CD14-positive monocyte (primary cell): Measurements from ENCODE around the gene MCFD2. TPM values are rescaled to one million over a fixed set of nuclear protein-coding genes. Genes with fewer than 3 reads are reported as not detected.

Source experiments
- DNase-seq, 3 donors: peaks; one replicate each; pipeline ENCODE4 v3.0.0-alpha.2; 2011 to 2022
- H2AFZ ChIP-seq: 2 replicates; pipeline ENCODE4 v1.6.0; 2012; ENCODE audit warnings: mild to moderate bottlenecking, low read depth, low read length, inconsistent platforms; ENCODE audit not compliant: insufficient read depth, poor library complexity, severe bottlenecking
- H3K27ac ChIP-seq, 2 donors: 1 replicate in 1 of 2; 2 replicates in 1 of 2; pipeline ENCODE4 v1.5.1; 2012 to 2013; ENCODE audit warnings: low read length in 2 of 2, control low read depth in 1 of 2, inconsistent platforms in 1 of 2, low read depth in 1 of 2, mild to moderate bottlenecking in 1 of 2
- H3K27me3 ChIP-seq, 2 donors: one replicate each; pipeline versions ENCODE4 v1.6.0 to v1.6.1; 2011 to 2013; ENCODE audit warnings: low read length in 2 of 2; ENCODE audit not compliant: control insufficient read depth in 2 of 2, insufficient read depth in 2 of 2
- H3K36me3 ChIP-seq, 2 donors: replicated peaks in 1 of 2; 1 replicate in 1 of 2; 2 replicates in 1 of 2; pipeline versions ENCODE4 v1.5.1 to v1.6.1; 2012 to 2013; ENCODE audit warnings: low read length in 2 of 2, control low read depth in 1 of 2, inconsistent platforms in 1 of 2, mild to moderate bottlenecking in 1 of 2; ENCODE audit not compliant: insufficient read depth in 2 of 2, control insufficient read depth in 1 of 2
- H3K4me1 ChIP-seq, 2 donors: 1 replicate in 1 of 2; 2 replicates in 1 of 2; pipeline versions ENCODE4 v1.5.1 to v1.6.1; 2012 to 2013; ENCODE audit warnings: low read length in 2 of 2, control low read depth in 1 of 2, inconsistent platforms in 1 of 2, mild to moderate bottlenecking in 1 of 2, moderate library complexity in 1 of 2; ENCODE audit not compliant: insufficient read depth in 2 of 2, control insufficient read depth in 1 of 2
- H3K4me2 ChIP-seq: replicated peaks from 2 replicates; pipeline ENCODE3; 2012; ENCODE audit warnings: low read length, moderate library complexity, mild to moderate bottlenecking; ENCODE audit not compliant: poor library complexity, severe bottlenecking; ENCODE audit errors: extremely low read depth
- H3K4me3 ChIP-seq, 3 experiments: fragments of 200-600 bp in 1 of 3; sonication (generic) in 1 of 3; replicated peaks in 1 of 3; 1 replicate in 2 of 3; 2 replicates in 1 of 3; pipeline ENCODE4 v1.5.1; 2011 to 2013; ENCODE audit warnings: low read length in 3 of 3, mild to moderate bottlenecking in 3 of 3, control low read depth in 2 of 3, low read depth in 2 of 3, inconsistent platforms in 1 of 3, moderate library complexity in 1 of 3
- H3K79me2 ChIP-seq: 2 replicates; pipeline ENCODE4 v1.6.0; 2012; ENCODE audit warnings: mild to moderate bottlenecking, control low read depth, inconsistent platforms, low read length, moderate library complexity; ENCODE audit not compliant: insufficient read depth
- H3K9ac ChIP-seq: 2 replicates; pipeline ENCODE4 v1.6.0; 2017; ENCODE audit warnings: low read length, mild to moderate bottlenecking; ENCODE audit not compliant: insufficient read depth, poor library complexity, severe bottlenecking
- H3K9me3 ChIP-seq, 2 donors: replicated peaks in 1 of 2; 1 replicate in 1 of 2; 2 replicates in 1 of 2; pipeline versions ENCODE4 v1.5.1 to v1.6.1; 2012 to 2013; ENCODE audit warnings: low read length in 2 of 2, control low read depth in 1 of 2; ENCODE audit not compliant: control insufficient read depth in 1 of 2, insufficient read depth in 1 of 2
- H4K20me1 ChIP-seq: 2 replicates; pipeline ENCODE4 v1.6.0; 2012; ENCODE audit warnings: mild to moderate bottlenecking, low read length, control low read depth, moderate library complexity; ENCODE audit not compliant: insufficient read depth
- H3K27ac Mint-ChIP-seq, 7 donors: one replicate each; pipeline ENCODE4 v1.8.0; 2020; ENCODE audit warnings: mild to moderate bottlenecking in 7 of 7, mixed read lengths in 7 of 7, moderate library complexity in 6 of 7, inconsistent platforms in 2 of 7
- H3K27me3 Mint-ChIP-seq, 3 donors: one replicate each; pipeline ENCODE4 v1.8.0; 2021 to 2022; ENCODE audit warnings: low read depth in 3 of 3, mild to moderate bottlenecking in 3 of 3, mixed read lengths in 3 of 3, moderate library complexity in 3 of 3, inconsistent platforms in 1 of 3
- H3K36me3 Mint-ChIP-seq, 2 donors: one replicate each; pipeline ENCODE4 v1.8.0; 2020; ENCODE audit warnings: mixed read lengths in 2 of 2, inconsistent platforms in 1 of 2, mild to moderate bottlenecking in 1 of 2
- H3K4me1 Mint-ChIP-seq: one replicate; pipeline ENCODE4 v1.8.0; 2020; ENCODE audit warnings: mild to moderate bottlenecking, mixed read lengths
- H3K4me3 Mint-ChIP-seq, 2 donors: one replicate each; pipeline ENCODE4 v1.8.0; 2020; ENCODE audit warnings: mild to moderate bottlenecking in 2 of 2, mixed read lengths in 2 of 2, moderate library complexity in 1 of 2
- H3K9me3 Mint-ChIP-seq, 7 donors: one replicate each; pipeline ENCODE4 v1.8.0; 2020 to 2022; ENCODE audit warnings: mixed read lengths in 7 of 7, mild to moderate bottlenecking in 6 of 7, moderate library complexity in 6 of 7, inconsistent platforms in 2 of 7
- CTCF ChIP-seq: fragments of 200-600 bp; IDR thresholded peaks from one replicate; pipeline ENCODE4 v1.8.0; 2022; ENCODE audit warnings: antibody characterized with exemption, mild to moderate bottlenecking
- WGBS: methylation state at CpG from one replicate; pipeline ENCODE4 v1.1.5; 2013; ENCODE audit warnings: missing lambda C conversion rate; ENCODE audit not compliant: insufficient coverage; 5-methylcytosine and 5-hydroxymethylcytosine counted together
- intact Hi-C, 2 donors: fragments of 100-400 bp; cut with micrococcal nuclease; formaldehyde crosslinking; loops; one replicate each; pipeline versions ENCODE4 v1.15.0 to v1.15.1; 2023
- polyA plus RNA-seq, 3 donors: library from polyadenylated mRNA; depleted of rRNA in 1 of 3; unstranded in 2 of 3; stranded (reverse) in 1 of 3; fragments of 300-500 nt in 2 of 3; fragments of >200 nt in 1 of 3; fragmentation: Illumina TruSeq in 2 of 3; gene quantifications; 1 replicate in 2 of 3; 2 replicates in 1 of 3; pipeline ENCODE4 v1.2.3, GENCODE V29; 2012 to 2021

The MCFD2 gene
- polyA plus RNA-seq, 3 donors, result 23.8 to 38.5 (median 33.6) TPM

GRCh38 chr2:46857871-46858701 lies 57.5 kb downstream of the MCFD2 start:
- DNase-seq, result no peak
- Mint-ChIP-seq H3K4me3 (no peak overlapping the region), H3K36me3 (no peaks in the 10 kb centered on the region), H3K27ac (no peak overlapping the region), H3K9me3 (peaks cover 0 to 5% (median 3%) of the 10 kb centered on the region in 7 donors), H3K27me3 (peaks cover 0 to 3% (median 2%) of the 10 kb centered on the region in 3 donors), H3K4me1 (no peaks in the 10 kb centered on the region)
- Histone ChIP-seq H4K20me1 (no peaks in the 10 kb centered on the region), H3K27ac (no peak overlapping the region), H3K36me3 (no peaks in the 10 kb centered on the region), H2AFZ (no peak overlapping the region), H3K9me3 (no peaks in the 10 kb centered on the region), H3K27me3 (no peaks in the 10 kb centered on the region), H3K79me2 (no peaks in the 10 kb centered on the region), H3K9ac (no peak overlapping the region), H3K4me3 (no peak overlapping the region), H3K4me1 (no peaks in the 10 kb centered on the region), H3K4me2 (no peak overlapping the region)
- 98% methylated on average over 8 of the region's 13 CpGs for WGBS
- intact Hi-C loops, result no loop called here
- no peak for TF ChIP-seq CTCF

DNA sequence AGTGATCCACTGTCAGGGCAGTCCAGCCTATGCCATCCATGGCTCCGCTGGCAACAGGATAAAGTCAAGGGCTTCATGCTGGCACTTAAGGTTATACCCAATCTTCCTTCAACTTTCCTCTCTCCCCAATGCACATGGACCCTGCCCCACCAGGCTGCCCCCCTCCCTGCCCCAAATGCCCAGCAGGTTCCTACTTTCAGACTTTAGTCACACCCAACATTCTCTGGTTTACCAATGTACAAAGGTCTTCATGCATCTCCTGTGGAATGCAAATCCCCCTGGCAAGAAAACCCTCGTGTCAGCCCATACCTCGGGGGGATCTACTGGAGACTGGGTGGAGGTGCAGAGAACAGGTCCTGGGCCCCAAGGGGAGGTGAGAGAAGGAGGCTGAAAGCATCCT lies 59.3 kb downstream of the MCFD2 start:
- Mint-ChIP-seq H3K36me3 (no peaks in the 10 kb centered on the region), H3K4me3 (no peak overlapping the region), H3K9me3 (peaks cover 0 to 5% (median 3%) of the 10 kb centered on the region in 7 donors), H3K4me1 (no peaks in the 10 kb centered on the region), H3K27me3 (peaks cover 0 to 6% (median 3%) of the 10 kb centered on the region in 3 donors), H3K27ac (no peak overlapping the region)
- Histone ChIP-seq H3K27ac (no peak overlapping the region), H2AFZ (no peak overlapping the region), H3K4me2 (no peak overlapping the region), H4K20me1 (no peaks in the 10 kb centered on the region), H3K4me1 (no peaks in the 10 kb centered on the region), H3K9ac (no peak overlapping the region), H3K4me3 (no peak overlapping the region), H3K9me3 (no peaks in the 10 kb centered on the region), H3K36me3 (no peaks in the 10 kb centered on the region), H3K27me3 (no peaks in the 10 kb centered on the region), H3K79me2 (no peaks in the 10 kb centered on the region)
- TF ChIP-seq CTCF, result no peak
- no peak for DNase-seq
- WGBS, result 71% methylated on average over 1 of the region's 3 CpGs
- intact Hi-C loops, result no loop called here
